H9 (cell line): ENCODE results near the gene INSIG1. TPM values are rescaled to one million over a fixed set of nuclear protein-coding genes. Genes with fewer than 3 reads are reported as not detected.

Source experiments
- DNase-seq: peaks from one replicate; pipeline ENCODE4 v3.0.0-alpha.2; 2017
- H2AFZ ChIP-seq: one replicate; pipeline ENCODE4 v1.6.1; 2013; ENCODE audit warnings: mild to moderate bottlenecking, low read length, control low read depth, moderate library complexity
- H2AK5ac ChIP-seq: 2 replicates; pipeline ENCODE4 v1.6.1; 2013; ENCODE audit warnings: low read length, control low read depth, mixed read lengths; ENCODE audit not compliant: insufficient read length
- H2BK120ac ChIP-seq: one replicate; pipeline ENCODE4 v1.6.1; 2013; ENCODE audit warnings: low read depth, mild to moderate bottlenecking, low read length, control low read depth, inconsistent platforms; ENCODE audit not compliant: poor library complexity, severe bottlenecking
- H2BK12ac ChIP-seq: 2 replicates; pipeline ENCODE4 v1.6.1; 2013; ENCODE audit warnings: low read length, control low read depth, mixed read lengths, low read depth; ENCODE audit not compliant: insufficient read length
- H2BK15ac ChIP-seq: 2 replicates; pipeline ENCODE4 v1.6.1; 2013; ENCODE audit warnings: low read depth, low read length, control low read depth
- H2BK20ac ChIP-seq: one replicate; pipeline ENCODE4 v1.6.1; 2013; ENCODE audit warnings: low read depth, mild to moderate bottlenecking, low read length, control low read depth, inconsistent platforms; ENCODE audit not compliant: poor library complexity, severe bottlenecking
- H2BK5ac ChIP-seq: 2 replicates; pipeline ENCODE4 v1.6.1; 2013; ENCODE audit warnings: low read length, control low read depth, mixed read lengths; ENCODE audit not compliant: insufficient read length
- H3K14ac ChIP-seq: 2 replicates; pipeline ENCODE4 v1.6.1; 2013; ENCODE audit warnings: low read length, control low read depth; ENCODE audit not compliant: insufficient read depth
- H3K18ac ChIP-seq: 2 replicates; pipeline ENCODE4 v1.6.1; 2013; ENCODE audit warnings: low read depth, mild to moderate bottlenecking, mixed read lengths, low read length, control low read depth; ENCODE audit not compliant: insufficient read length
- H3K23ac ChIP-seq: 2 replicates; pipeline ENCODE4 v1.6.1; 2013; ENCODE audit warnings: low read length, control low read depth, mixed read lengths, low read depth; ENCODE audit not compliant: insufficient read length
- H3K23me2 ChIP-seq: 2 replicates; pipeline ENCODE4 v1.6.1; 2013; ENCODE audit warnings: low read depth, mild to moderate bottlenecking, mixed read lengths, low read length, control low read depth; ENCODE audit not compliant: insufficient read length, poor library complexity, severe bottlenecking
- H3K27ac ChIP-seq: 2 replicates; pipeline ENCODE4 v1.5.1; 2013; ENCODE audit warnings: low read length, control low read depth, mixed read lengths, low read depth; ENCODE audit not compliant: insufficient read length
- H3K27me3 ChIP-seq: 2 replicates; pipeline ENCODE4 v1.6.1; 2013; ENCODE audit warnings: low read length, control low read depth, inconsistent platforms; ENCODE audit not compliant: insufficient read depth
- H3K4ac ChIP-seq: 2 replicates; pipeline ENCODE4 v1.6.1; 2013; ENCODE audit warnings: low read depth, mild to moderate bottlenecking, control low read depth, inconsistent platforms, low read length, moderate library complexity
- H3K4me1 ChIP-seq: 2 replicates; pipeline ENCODE4 v1.6.1; 2013; ENCODE audit warnings: low read length, control low read depth, inconsistent platforms; ENCODE audit not compliant: insufficient read depth
- H3K4me2 ChIP-seq: 2 replicates; pipeline ENCODE4 v1.6.1; 2013; ENCODE audit warnings: low read length, control low read depth, mixed read lengths; ENCODE audit not compliant: insufficient read length, insufficient read depth
- H3K56ac ChIP-seq: 2 replicates; pipeline ENCODE4 v1.6.1; 2013; ENCODE audit warnings: low read depth, mild to moderate bottlenecking, mixed read lengths, low read length, control low read depth; ENCODE audit not compliant: insufficient read length
- H3K79me1 ChIP-seq: 2 replicates; pipeline ENCODE4 v1.6.1; 2013; ENCODE audit warnings: low read depth, mild to moderate bottlenecking, moderate library complexity, low read length, control low read depth, inconsistent platforms; ENCODE audit not compliant: insufficient read depth, poor library complexity, severe bottlenecking
- H3K79me2 ChIP-seq: 2 replicates; pipeline ENCODE4 v1.6.1; 2013; ENCODE audit warnings: low read length, control low read depth, inconsistent platforms; ENCODE audit not compliant: insufficient read depth
- H3K9ac ChIP-seq: 2 replicates; pipeline ENCODE4 v1.6.1; 2013; ENCODE audit warnings: low read length, control low read depth, mixed read lengths; ENCODE audit not compliant: insufficient read length; ENCODE audit errors: extremely low read depth
- H3K9me3 ChIP-seq: one replicate; pipeline ENCODE4 v1.6.1; 2013; ENCODE audit warnings: low read depth, low read length, inconsistent platforms; ENCODE audit not compliant: control insufficient read depth
- H3T11ph ChIP-seq: one replicate; pipeline ENCODE4 v1.6.1; 2013; ENCODE audit warnings: mild to moderate bottlenecking, low read length, control low read depth, inconsistent platforms
- H4K20me1 ChIP-seq: one replicate; pipeline ENCODE4 v1.6.1; 2013; ENCODE audit not compliant: control insufficient read depth, insufficient read length, insufficient read depth
- H4K5ac ChIP-seq: 2 replicates; pipeline ENCODE4 v1.6.1; 2013; ENCODE audit warnings: low read depth, mild to moderate bottlenecking, mixed read lengths, low read length, control low read depth; ENCODE audit not compliant: insufficient read length
- H4K8ac ChIP-seq: replicated peaks from 2 replicates; pipeline ENCODE4 v1.6.1; 2013; ENCODE audit warnings: low read length, control low read depth, mixed read lengths, low read depth; ENCODE audit not compliant: insufficient read length
- H4K91ac ChIP-seq: 2 replicates; pipeline ENCODE4 v1.6.1; 2013; ENCODE audit warnings: low read depth, mild to moderate bottlenecking, moderate library complexity, mixed read lengths, low read length, control low read depth; ENCODE audit not compliant: insufficient read length
- H3K27ac Mint-ChIP-seq, 3 experiments: 2 replicates in 2 of 3; 3 replicates in 1 of 3; pipeline ENCODE4 v1.8.0; 2020 to 2021; ENCODE audit warnings: mixed read lengths in 3 of 3, mild to moderate bottlenecking in 1 of 3, moderate library complexity in 1 of 3
- H3K27me3 Mint-ChIP-seq: 2 replicates; pipeline ENCODE4 v1.8.0; 2021; ENCODE audit warnings: low read depth, mild to moderate bottlenecking, moderate library complexity, mixed read lengths
- H3K36me3 Mint-ChIP-seq, 3 experiments: 2 replicates in 2 of 3; 3 replicates in 1 of 3; pipeline ENCODE4 v1.8.0; 2020 to 2021; ENCODE audit warnings: low read depth in 3 of 3, mixed read lengths in 3 of 3; ENCODE audit not compliant: insufficient read depth in 1 of 3
- H3K4me1 Mint-ChIP-seq, 2 experiments: 2 replicates each; pipeline ENCODE4 v1.8.0; 2020; ENCODE audit warnings: mixed read lengths in 2 of 2
- H3K4me3 Mint-ChIP-seq, 2 experiments: 2 replicates in 1 of 2; 3 replicates in 1 of 2; pipeline ENCODE4 v1.8.0; 2020 to 2021; ENCODE audit warnings: mild to moderate bottlenecking in 2 of 2, mixed read lengths in 2 of 2, moderate library complexity in 1 of 2
- H3K9me3 Mint-ChIP-seq, 2 experiments: 2 replicates in 1 of 2; 3 replicates in 1 of 2; pipeline ENCODE4 v1.8.0; 2020; ENCODE audit warnings: mild to moderate bottlenecking in 2 of 2, mixed read lengths in 2 of 2, moderate library complexity in 1 of 2
- CTCF ChIP-seq: fragments of 200-600 bp; sonication (generic); conservative IDR thresholded peaks from 3 replicates; pipeline ENCODE4 v1.8.0; 2021; ENCODE audit warnings: antibody characterized with exemption, mild to moderate bottlenecking
- WGBS: extraction: QIAGEN DNeasy Blood & Tissue Kit; methylation state at CpG from one replicate; pipeline ENCODE4 v1.1.7; 2013; ENCODE audit warnings: missing lambda C conversion rate, low lambda C conversion rate, mixed read lengths; ENCODE audit not compliant: insufficient read length; ENCODE audit errors: extremely low coverage; 5-methylcytosine and 5-hydroxymethylcytosine counted together
- total RNA-seq: library from RNA; stranded (reverse); gene quantifications from 2 replicates; pipeline ENCODE4 v1.2.1, GENCODE V29; 2021

Gene INSIG1
- total RNA-seq, 1 experiment from 2014 or later: 23.3 TPM

GRCh38 chr7:155310425-155311114 lies 12.9 kb downstream of the INSIG1 start:
- no peak overlapping the region for H3K14ac ChIP-seq
- no peak overlapping the region for H3K4ac ChIP-seq
- H3K9me3 Mint-ChIP-seq: no peaks in the 10 kb centered on the region; a peak in 1 of 5 replicates
- peaks cover 17 to 36% (median 29%) of the 10 kb centered on the region in 3 experiments for H3K36me3 Mint-ChIP-seq
- WGBS: no CpG with 5 or more reads among the region's 13 CpGs
- H4K91ac ChIP-seq: no peak overlapping the region
- H3K79me2 ChIP-seq: no peaks in the 10 kb centered on the region
- no peak overlapping the region for H3K27ac Mint-ChIP-seq
- peaks cover 0 to 4% of the 10 kb centered on the region in 2 experiments; a peak in 3 of 4 replicates for H3K4me1 Mint-ChIP-seq
- H2AK5ac ChIP-seq: no peak overlapping the region
- no peak overlapping the region for H3T11ph ChIP-seq
- no peak overlapping the region for H3K23ac ChIP-seq
- H2AFZ ChIP-seq: no peak overlapping the region
- H4K5ac ChIP-seq: no peak overlapping the region
- no peak overlapping the region for H3K56ac ChIP-seq
- no peaks in the 10 kb centered on the region for H3K27me3 ChIP-seq
- H3K4me1 ChIP-seq: no peaks in the 10 kb centered on the region
- H3K4me3 Mint-ChIP-seq: no peak overlapping the region
- H3K23me2 ChIP-seq: no peaks in the 10 kb centered on the region
- no peak overlapping the region for H4K8ac ChIP-seq
- H4K20me1 ChIP-seq: no peaks in the 10 kb centered on the region
- H2BK12ac ChIP-seq: no peak overlapping the region
- no peak overlapping the region for H2BK20ac ChIP-seq
- H3K9me3 ChIP-seq: no peaks in the 10 kb centered on the region
- no peaks in the 10 kb centered on the region for H3K79me1 ChIP-seq
- no peak overlapping the region for H2BK5ac ChIP-seq
- no peak overlapping the region for H3K27ac ChIP-seq
- TF ChIP-seq CTCF: no peak
- H2BK15ac ChIP-seq: no peak overlapping the region
- no peak for DNase-seq
- H3K4me2 ChIP-seq: no peak overlapping the region
- no peaks in the 10 kb centered on the region for H3K27me3 Mint-ChIP-seq
- H2BK120ac ChIP-seq: no peak overlapping the region
- H3K9ac ChIP-seq: no peak overlapping the region
- H3K18ac ChIP-seq: no peak overlapping the region
